ENCODE measurements around the gene COL28A1.
"Not testable (repeated sequence)": the region's sequence is repeated elsewhere in the genome, so short reads cannot be mapped to it uniquely, and the experiment has no call there.

The COL28A1 gene

GRCh38 chr7:7561591-7561990 is 25.9 kb upstream of the COL28A1 start:
- DNase-seq (ENCODE audit: low spot score) = not testable (repeated sequence)

DNA sequence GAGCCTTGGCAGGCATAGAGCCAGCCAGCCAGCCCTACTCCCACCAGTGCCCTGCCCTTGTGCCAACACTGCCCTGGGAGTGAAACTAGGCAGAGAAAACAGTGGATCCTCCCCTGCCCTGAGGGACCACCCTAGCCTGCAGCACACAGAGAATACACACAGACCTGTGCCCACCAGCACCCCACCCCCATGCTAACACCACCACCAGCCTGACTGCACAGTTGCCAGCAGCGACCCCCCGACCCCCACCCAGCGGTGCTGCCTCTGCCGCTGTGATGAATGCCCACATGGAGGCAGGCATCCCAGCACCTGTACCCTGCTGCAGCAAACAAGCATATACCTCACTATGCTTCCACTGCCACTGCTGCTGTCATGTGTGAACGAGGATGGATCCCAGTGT is 21.6 kb upstream of the COL28A1 start:
- no peak for DNase-seq (ENCODE audit: low spot score)

GRCh38 chr7:7556852-7557251 is 21.2 kb upstream of the COL28A1 start:
- DNase-seq (ENCODE audit: low spot score) = no peak

- DNase-seq (ENCODE audit: low spot score) = no peak
Observed at GRCh38 chr7:7554649-7555575, 19.2 kb upstream of the COL28A1 start.

DNA sequence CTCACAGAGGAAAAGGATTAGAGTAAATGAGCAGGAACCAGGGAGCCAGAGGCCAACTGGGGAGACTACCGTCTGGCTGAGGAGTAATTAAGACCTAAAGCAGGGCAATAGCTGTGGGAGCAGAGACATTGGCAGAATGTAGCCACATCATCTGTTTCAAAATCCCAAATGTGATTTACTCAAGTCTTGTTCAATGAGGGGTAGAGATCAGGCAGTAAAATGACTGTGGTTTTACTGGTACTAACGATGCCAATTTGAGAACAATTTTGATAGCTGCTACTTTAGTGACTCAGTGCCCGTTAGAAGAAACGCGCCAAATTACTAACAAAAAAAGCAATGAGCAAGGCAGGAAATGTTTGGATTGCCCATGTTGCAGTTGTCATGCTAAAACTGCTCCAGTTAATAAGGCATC is 18.4 kb upstream of the COL28A1 start:
- DNase-seq (ENCODE audit: low spot score) = no peak

DNA sequence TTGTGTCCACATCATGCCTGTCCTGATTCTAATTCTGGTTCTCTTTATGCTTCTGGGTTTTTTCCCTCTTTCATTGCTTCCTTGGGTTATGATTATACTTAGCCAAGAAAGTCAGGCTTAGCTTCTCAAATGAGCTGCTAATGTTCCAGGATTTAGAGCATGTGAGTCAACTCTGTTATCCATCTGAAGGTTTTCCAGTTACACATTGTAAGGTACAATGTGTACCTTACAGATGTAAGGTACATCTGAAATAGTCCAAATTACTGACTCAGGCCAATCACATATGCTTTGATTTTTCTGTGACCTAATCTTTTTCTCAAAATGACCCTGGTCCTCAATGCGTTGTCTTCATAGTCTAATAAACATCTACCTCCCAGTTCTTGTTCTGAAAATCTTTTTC is 17.7 kb upstream of the COL28A1 start:
- DNase-seq (ENCODE audit: low spot score) = no peak

GRCh38 chr7:7552199-7552598 is 16.5 kb upstream of the COL28A1 start:
- no peak for DNase-seq (ENCODE audit: low spot score)

DNA sequence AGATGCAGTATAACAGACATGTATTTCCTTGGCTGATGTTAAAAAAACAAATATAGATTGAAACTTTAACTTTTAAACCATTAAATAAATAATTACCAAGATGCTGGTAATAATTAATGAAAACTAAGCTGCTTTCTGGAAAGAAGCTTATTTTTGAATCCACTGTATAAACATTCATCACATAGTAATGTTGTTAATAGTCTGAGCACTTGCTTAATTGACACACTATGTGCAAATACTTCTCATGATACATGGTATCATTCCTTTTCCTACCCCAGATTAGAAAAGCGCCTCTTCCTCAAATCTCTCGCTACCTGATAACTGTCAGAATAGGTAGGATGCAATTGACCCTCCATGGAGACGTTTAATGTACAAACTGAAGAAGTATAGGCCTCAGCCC is 15.0 kb upstream of the COL28A1 start:
- DNase-seq (ENCODE audit: low spot score) = no peak

DNA sequence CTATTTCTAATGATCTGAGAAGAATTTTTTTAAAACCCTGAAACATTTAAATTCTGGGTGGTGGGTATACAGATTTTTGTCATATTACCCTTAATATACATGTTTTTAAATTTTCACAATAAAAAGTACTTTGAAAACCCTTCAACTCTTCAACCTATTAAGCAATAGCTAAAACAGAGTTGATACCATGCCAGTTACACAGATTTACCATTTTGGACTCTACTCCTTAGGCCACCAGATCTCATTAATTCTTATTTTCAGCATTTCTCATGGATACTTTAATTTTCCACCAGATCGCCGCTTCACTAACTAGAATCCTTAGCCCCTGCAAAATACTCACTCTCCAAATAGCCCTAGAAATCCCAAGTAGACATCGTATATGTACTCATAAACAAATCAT is 12.7 kb upstream of the COL28A1 start:
- DNase-seq (ENCODE audit: low spot score) = no peak

GRCh38 chr7:7542251-7542835 is 6.7 kb upstream of the COL28A1 start:
- DNase-seq (ENCODE audit: low spot score) = no peak

DNA sequence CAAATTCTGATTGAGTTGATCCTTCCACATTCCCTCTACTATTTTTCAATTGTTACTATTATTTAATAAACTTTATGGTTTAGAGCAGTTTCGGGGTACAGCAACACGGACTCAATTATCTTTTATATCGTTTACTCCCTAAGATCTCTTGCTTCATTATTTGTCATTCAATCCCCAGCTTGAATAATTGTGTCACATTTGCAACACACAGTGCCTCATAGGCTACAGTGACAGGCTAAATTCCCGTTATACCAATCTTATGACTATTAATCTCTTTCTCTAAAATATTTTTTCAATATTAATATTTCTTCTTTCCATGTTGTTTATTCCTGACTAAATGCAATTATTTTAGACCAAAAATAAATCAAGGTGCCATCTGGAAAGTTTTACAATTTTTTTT is 4.0 kb upstream of the COL28A1 start:
- DNase-seq (ENCODE audit: low spot score) = no peak

DNA sequence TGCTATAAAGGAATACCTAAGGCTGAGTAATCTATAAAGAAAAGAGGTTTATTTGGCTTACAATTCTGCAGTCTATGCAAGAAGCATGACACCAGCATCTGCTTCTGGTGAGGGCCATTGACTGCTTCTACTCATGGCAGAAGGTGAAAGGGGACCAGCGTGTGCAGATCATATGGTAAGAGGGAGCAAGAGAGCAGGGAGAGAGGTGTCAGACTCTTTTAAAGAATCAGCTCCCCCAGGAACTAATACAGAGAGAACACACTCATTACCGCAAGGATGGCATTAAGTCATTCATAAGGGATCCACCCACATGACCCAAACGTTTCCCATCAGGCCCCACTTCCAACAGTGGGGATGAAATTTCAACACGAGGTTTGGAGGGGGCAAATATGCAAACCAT is 3.5 kb upstream of the COL28A1 start:
- no peak for DNase-seq (ENCODE audit: low spot score)

- no peak for DNase-seq (ENCODE audit: low spot score)
Observed at GRCh38 chr7:7537711-7538110, 2.0 kb upstream of the COL28A1 start.

DNA sequence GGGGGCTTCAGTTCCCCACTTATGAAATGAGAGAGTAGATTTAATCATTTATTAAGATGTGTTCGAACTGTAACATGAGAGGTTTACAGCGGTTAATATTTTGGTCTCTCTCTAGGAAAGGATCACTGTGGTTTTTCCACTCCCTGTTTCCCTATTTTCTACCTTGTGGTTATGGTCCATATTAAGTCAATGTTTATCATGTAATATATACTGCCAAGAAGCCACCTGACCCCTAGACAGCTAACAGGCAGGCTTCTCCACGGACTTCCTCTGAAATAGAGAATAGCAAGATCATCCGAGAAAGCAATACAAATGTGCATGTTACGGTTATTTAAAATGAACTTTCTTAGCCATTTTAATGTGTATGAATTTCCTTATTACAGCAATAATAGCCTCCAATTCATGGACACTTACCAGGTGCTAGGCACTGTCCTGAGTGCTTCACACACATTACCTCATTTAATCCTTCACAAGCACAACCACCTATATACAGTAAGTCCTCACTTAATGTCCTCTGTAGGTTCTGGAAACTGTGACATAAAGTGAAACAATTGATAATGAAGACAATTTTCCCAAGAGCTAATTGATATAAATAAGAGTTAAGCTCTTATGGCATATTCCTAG is 835 bp upstream of the COL28A1 start:
- DNase-seq (ENCODE audit: low spot score) = no peak

GRCh38 chr7:7533831-7534430 is 1.7 kb downstream of the COL28A1 start:
- DNase-seq (ENCODE audit: low spot score) = no peak

- DNase-seq (ENCODE audit: low spot score) = no peak
Observed at GRCh38 chr7:7529328-7529727, 6.3 kb downstream of the COL28A1 start.

- DNase-seq (ENCODE audit: low spot score) = no peak
Observed at GRCh38 chr7:7527047-7527446, 8.6 kb downstream of the COL28A1 start.

DNA sequence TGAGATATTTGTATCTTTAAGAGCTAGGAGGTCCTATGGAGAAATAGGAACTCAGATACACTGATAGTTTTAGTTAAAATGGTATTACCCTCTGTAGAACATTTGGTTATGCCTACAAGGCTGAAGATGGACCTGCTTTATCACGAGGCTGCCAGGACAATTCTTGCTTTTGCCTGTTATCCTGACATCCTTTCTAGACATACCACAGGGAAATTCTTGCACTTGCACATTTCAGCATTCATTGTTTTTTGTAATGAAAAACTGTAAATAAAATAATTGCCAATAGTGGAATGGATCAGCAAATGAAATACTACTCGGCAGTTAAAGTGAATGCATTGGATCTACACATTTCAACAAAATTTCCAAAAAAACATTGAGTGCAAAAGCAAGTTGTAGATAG is 9.7 kb downstream of the COL28A1 start:
- no peak for DNase-seq (ENCODE audit: low spot score)

DNA sequence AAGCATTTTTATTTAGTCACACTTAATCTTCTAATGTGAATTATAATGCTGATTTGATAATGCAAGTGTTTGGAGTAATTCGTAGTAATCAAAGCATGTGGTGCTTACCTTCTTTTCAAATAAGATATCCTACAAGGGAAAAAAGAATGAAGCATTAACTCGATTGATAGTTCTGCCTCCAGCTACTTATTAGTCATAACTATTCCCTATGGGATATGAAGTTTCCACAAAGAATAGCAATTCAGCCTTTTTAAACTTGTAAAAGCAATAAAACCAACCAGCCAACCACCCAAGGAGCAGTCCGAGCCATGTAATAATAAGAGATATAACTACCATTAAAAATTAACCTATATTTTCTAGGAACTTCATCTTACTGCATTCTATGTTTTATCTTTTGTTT is 11.6 kb downstream of the COL28A1 start:
- DNase-seq (ENCODE audit: low spot score) = no peak

GRCh38 chr7:7522421-7522820 is 13.3 kb downstream of the COL28A1 start:
- no peak for DNase-seq (ENCODE audit: low spot score)

DNA sequence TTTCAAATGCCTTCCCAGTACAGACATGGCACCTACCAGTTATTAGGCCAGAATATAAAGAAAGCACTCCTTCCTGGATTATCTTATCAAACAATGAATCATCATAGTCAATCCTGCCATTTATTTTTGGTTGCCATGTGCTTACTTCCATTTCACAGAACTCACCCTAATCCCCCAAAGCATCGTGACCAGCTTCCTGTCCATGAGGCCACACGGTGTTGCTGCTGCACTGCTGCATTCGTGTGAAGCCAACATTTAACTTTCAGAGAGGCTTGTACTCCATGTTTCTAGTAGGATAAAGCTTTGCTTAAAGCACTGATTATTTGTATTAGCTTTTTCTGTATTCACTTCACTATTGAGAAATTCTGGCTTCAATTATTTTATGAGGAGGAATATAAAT is 14.4 kb downstream of the COL28A1 start:
- DNase-seq (ENCODE audit: low spot score) = no peak

DNA sequence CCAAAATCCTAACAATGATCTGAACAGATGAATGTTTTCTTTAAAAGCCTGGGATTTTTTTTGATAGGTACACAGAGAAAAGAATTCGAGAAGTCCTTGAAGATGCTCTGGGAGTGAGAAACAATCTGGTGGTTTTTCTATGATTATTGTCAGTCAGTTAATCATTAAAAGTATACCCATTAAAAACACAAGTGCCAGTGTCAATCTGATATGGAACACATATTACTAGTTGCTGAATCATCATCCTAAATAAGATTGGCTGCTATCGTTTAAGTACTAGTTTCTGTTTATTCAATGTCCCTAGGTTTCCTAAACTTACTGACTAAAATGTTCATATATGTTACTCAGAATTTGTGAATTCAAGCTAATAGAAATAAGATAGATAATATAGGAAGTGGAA is 16.1 kb downstream of the COL28A1 start:
- peak; percentile 47 for DNase-seq (ENCODE audit: low spot score)

DNA sequence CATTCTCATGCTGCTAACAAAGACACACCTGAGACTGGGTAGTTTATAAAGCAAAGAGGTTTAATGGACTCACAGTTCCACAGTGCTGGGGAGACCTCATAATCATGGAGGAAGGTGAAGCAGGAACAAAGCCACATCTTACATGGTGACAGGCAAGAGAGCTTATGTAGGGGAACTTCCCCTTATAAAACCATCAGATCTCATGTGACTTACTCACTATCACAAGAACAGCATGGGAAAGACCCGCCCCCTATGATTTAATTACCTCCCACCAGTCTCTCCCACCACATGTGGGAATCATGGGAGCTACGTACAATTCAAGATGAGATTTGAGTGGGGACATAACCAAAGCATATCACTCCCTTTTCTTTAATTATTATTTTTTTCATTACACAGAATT is 16.6 kb downstream of the COL28A1 start:
- DNase-seq (ENCODE audit: low spot score) = no peak
